K562 (cell line): ENCODE results near the gene CNDP1. TPM values are rescaled to one million over a fixed set of nuclear protein-coding genes. Genes with fewer than 3 reads are reported as not detected.

Experiments
- ARID1B ChIP-seq: fragments of 450-650 bp; IDR thresholded peaks from 2 replicates; pipeline ENCODE4 v1.6.1; 2016; ENCODE audit warnings: antibody characterized with exemption, mild to moderate bottlenecking, inconsistent platforms
- CBX1 ChIP-seq: sonication (generic); IDR thresholded peaks from 2 replicates; pipeline ENCODE4 v1.6.1; 2016; ENCODE audit warnings: antibody characterized with exemption, low read depth, mild to moderate bottlenecking
- GTF2A2 ChIP-seq: IDR thresholded peaks from 2 replicates; pipeline ENCODE4 v1.6.1; 2016; ENCODE audit warnings: mild to moderate bottlenecking, missing genetic modification characterization, missing compliant biosample characterization
- HDAC3 ChIP-seq: fragments of 450-650 bp; IDR thresholded peaks from 2 replicates; pipeline ENCODE4 v1.6.1; 2018; ENCODE audit warnings: borderline replicate concordance, mild to moderate bottlenecking, moderate library complexity; ENCODE audit not compliant: partially characterized antibody
- HOXB6 ChIP-seq: fragments of 250-450 bp; sonication (Bioruptor Pico); IDR thresholded peaks from 2 replicates; pipeline ENCODE4 v1.5.1; 2022; ENCODE audit warnings: mild to moderate bottlenecking, borderline replicate concordance
- MAFG ChIP-seq: fragments of 450-650 bp; conservative IDR thresholded peaks from 2 replicates; pipeline ENCODE4 v1.6.1; 2016; ENCODE audit warnings: missing genetic modification characterization, missing compliant biosample characterization
- MCM7 ChIP-seq, 2 experiments: fragments of 450-650 bp; IDR thresholded peaks; 2 replicates each; pipeline ENCODE4 v1.6.1; 2016 to 2018
- NFIC ChIP-seq: fragments of 450-650 bp; IDR thresholded peaks from 2 replicates; pipeline ENCODE4 v1.6.1; 2017; ENCODE audit warnings: mild to moderate bottlenecking, inconsistent platforms
- TCF7 ChIP-seq: sonication (generic); IDR thresholded peaks from 2 replicates; pipeline ENCODE4 v1.6.1; 2016; ENCODE audit warnings: antibody characterized with exemption, borderline replicate concordance
- ZNF174 ChIP-seq: fragments of 250-450 bp; sonication (Bioruptor Pico); IDR thresholded peaks from 2 replicates; pipeline ENCODE4 v1.4.0; 2020; ENCODE audit warnings: mild to moderate bottlenecking
- ZNF3 ChIP-seq: fragments of 250-450 bp; sonication (Bioruptor Pico); IDR thresholded peaks from 2 replicates; pipeline ENCODE4 v1.5.0; 2021; ENCODE audit warnings: mild to moderate bottlenecking, moderate library complexity
- ZNF347 ChIP-seq: fragments of 450-650 bp; formaldehyde crosslinking; IDR thresholded peaks from 2 replicates; pipeline ENCODE4 v1.4.0; 2020; ENCODE audit warnings: low read depth, mild to moderate bottlenecking, moderate library complexity
- ZNF384 ChIP-seq: IDR thresholded peaks from 2 replicates; pipeline ENCODE4 v1.6.1; 2012; ENCODE audit warnings: low read depth, low read length, improper control_type of control experiment
- ZNF41 ChIP-seq: fragments of 250-450 bp; sonication (Bioruptor Pico); conservative IDR thresholded peaks from 2 replicates; pipeline ENCODE4 v1.4.0; 2020; ENCODE audit warnings: mild to moderate bottlenecking
- ZNF551 ChIP-seq: fragments of 250-450 bp; sonication (Bioruptor Pico); IDR thresholded peaks from 2 replicates; pipeline ENCODE4 v1.5.0; 2021; ENCODE audit warnings: mild to moderate bottlenecking, moderate library complexity
- polyA plus RNA-seq, 8 experiments: library from polyadenylated mRNA; depleted of rRNA in 4 of 8; stranded (reverse) in 5 of 8; unstranded in 3 of 8; fragments of >200 nt; fragmentation: Nextera tagmentation in 2 of 8; fragmentation: Illumina TruSeq in 1 of 8; extraction: Ambion mirVana in 2 of 8; extraction: Trizol in 1 of 8; gene quantifications; 2 replicates each; pipeline versions ENCODE4 v1.2.1 to v1.2.3, GENCODE V29; 2011 to 2014; ENCODE audit warnings: inconsistent platforms in 1 of 8, missing spikeins in 1 of 8
- total RNA-seq, 7 experiments: library from RNA; depleted of rRNA in 6 of 7; stranded (reverse); fragments of >200 nt in 6 of 7; fragmentation: Illumina TruSeq in 2 of 7; extraction: Trizol in 2 of 7; gene quantifications; 2 replicates each; pipeline versions ENCODE4 v1.2.1 to v1.2.3, GENCODE V29; 2011 to 2021; ENCODE audit warnings: low replicate concordance in 1 of 7
- TF ChIP-seq, protein P1 (sequence below): sonication (generic); formaldehyde crosslinking; IDR thresholded peaks from 2 replicates; pipeline ENCODE4 v1.8.0; 2023; ENCODE audit warnings: missing genetic modification reagents, mild to moderate bottlenecking, borderline replicate concordance
- TF ChIP-seq, protein P2 (sequence below): sonication (generic); formaldehyde crosslinking; IDR thresholded peaks from 2 replicates; pipeline ENCODE4 v1.8.1; 2022; ENCODE audit warnings: missing genetic modification reagents
- TF ChIP-seq, protein P3 (sequence below): fragments of 450-650 bp; formaldehyde crosslinking; IDR thresholded peaks from 2 replicates; pipeline ENCODE4 v1.4.0; 2022; ENCODE audit warnings: mild to moderate bottlenecking, moderate library complexity
- TF ChIP-seq, protein P4 (sequence below), 3 experiments: fragments of 200-800 bp in 1 of 3; sonication (Bioruptor generic) in 1 of 3; sonication (generic) in 1 of 3; formaldehyde crosslinking in 1 of 3; IDR thresholded peaks; 2 replicates each; pipeline versions ENCODE4 v1.6.1 to v1.8.0; 2016 to 2022; ENCODE audit warnings: mild to moderate bottlenecking in 2 of 3, missing compliant biosample characterization in 2 of 3, missing genetic modification characterization in 2 of 3, missing genetic modification reagents in 1 of 3
- TF ChIP-seq, protein P5 (sequence below): fragments of 200-800 bp; sonication (Bioruptor generic); IDR thresholded peaks from 2 replicates; pipeline ENCODE4 v1.6.1; 2017; ENCODE audit warnings: missing genetic modification characterization, missing compliant biosample characterization

The CNDP1 gene
- total and polyA plus RNA-seq, 9 of the 15 experiments (the other 6 are each of a cell fraction or from before 2014, with no cell fraction given), result not detected

DNA sequence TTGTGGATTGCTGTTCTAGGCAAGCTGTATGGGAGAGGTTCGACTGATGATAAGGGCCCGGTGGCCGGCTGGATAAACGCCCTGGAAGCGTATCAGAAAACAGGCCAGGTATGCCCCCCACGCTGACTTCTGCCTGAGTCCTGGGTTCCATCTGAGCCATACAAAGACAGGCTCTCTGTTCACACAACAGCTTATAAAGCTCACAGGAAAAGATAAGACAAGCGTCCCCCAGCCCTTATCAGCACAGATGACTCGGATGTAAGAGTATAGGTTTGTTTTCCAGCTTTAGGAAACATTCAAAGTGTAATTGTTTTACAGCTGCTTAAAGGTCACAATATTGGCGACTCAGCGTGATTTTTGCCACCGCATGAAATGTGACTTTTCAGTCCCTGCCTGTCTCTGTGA lies 25.5 kb upstream of the CNDP1 start (continued):
- TF ChIP-seq, protein P1, sequence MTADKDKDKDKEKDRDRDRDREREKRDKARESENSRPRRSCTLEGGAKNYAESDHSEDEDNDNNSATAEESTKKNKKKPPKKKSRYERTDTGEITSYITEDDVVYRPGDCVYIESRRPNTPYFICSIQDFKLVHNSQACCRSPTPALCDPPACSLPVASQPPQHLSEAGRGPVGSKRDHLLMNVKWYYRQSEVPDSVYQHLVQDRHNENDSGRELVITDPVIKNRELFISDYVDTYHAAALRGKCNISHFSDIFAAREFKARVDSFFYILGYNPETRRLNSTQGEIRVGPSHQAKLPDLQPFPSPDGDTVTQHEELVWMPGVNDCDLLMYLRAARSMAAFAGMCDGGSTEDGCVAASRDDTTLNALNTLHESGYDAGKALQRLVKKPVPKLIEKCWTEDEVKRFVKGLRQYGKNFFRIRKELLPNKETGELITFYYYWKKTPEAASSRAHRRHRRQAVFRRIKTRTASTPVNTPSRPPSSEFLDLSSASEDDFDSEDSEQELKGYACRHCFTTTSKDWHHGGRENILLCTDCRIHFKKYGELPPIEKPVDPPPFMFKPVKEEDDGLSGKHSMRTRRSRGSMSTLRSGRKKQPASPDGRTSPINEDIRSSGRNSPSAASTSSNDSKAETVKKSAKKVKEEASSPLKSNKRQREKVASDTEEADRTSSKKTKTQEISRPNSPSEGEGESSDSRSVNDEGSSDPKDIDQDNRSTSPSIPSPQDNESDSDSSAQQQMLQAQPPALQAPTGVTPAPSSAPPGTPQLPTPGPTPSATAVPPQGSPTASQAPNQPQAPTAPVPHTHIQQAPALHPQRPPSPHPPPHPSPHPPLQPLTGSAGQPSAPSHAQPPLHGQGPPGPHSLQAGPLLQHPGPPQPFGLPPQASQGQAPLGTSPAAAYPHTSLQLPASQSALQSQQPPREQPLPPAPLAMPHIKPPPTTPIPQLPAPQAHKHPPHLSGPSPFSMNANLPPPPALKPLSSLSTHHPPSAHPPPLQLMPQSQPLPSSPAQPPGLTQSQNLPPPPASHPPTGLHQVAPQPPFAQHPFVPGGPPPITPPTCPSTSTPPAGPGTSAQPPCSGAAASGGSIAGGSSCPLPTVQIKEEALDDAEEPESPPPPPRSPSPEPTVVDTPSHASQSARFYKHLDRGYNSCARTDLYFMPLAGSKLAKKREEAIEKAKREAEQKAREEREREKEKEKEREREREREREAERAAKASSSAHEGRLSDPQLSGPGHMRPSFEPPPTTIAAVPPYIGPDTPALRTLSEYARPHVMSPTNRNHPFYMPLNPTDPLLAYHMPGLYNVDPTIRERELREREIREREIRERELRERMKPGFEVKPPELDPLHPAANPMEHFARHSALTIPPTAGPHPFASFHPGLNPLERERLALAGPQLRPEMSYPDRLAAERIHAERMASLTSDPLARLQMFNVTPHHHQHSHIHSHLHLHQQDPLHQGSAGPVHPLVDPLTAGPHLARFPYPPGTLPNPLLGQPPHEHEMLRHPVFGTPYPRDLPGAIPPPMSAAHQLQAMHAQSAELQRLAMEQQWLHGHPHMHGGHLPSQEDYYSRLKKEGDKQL, result no peak
- no peak for TF ChIP-seq NFIC
- TF ChIP-seq, protein P2, sequence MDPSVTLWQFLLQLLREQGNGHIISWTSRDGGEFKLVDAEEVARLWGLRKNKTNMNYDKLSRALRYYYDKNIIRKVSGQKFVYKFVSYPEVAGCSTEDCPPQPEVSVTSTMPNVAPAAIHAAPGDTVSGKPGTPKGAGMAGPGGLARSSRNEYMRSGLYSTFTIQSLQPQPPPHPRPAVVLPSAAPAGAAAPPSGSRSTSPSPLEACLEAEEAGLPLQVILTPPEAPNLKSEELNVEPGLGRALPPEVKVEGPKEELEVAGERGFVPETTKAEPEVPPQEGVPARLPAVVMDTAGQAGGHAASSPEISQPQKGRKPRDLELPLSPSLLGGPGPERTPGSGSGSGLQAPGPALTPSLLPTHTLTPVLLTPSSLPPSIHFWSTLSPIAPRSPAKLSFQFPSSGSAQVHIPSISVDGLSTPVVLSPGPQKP (CRISPR knock-in tag), result no peak
- no peak for TF ChIP-seq ZNF3 (CRISPR knock-in tag)
- TF ChIP-seq ZNF384, result no peak
- TF ChIP-seq TCF7, result no peak
- TF ChIP-seq MAFG (tag), result peak; percentile 63
- no peak for TF ChIP-seq MCM7 (IDR thresholded peaks at IDR 0.05)
- TF ChIP-seq, protein P3, sequence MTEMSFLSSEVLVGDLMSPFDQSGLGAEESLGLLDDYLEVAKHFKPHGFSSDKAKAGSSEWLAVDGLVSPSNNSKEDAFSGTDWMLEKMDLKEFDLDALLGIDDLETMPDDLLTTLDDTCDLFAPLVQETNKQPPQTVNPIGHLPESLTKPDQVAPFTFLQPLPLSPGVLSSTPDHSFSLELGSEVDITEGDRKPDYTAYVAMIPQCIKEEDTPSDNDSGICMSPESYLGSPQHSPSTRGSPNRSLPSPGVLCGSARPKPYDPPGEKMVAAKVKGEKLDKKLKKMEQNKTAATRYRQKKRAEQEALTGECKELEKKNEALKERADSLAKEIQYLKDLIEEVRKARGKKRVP (CRISPR knock-in tag), result no peak
- no peak for TF ChIP-seq ZNF347 (CRISPR knock-in tag)
- no peak for TF ChIP-seq GTF2A2 (tag)
- TF ChIP-seq HOXB6 (CRISPR knock-in tag), result no peak
- no peak for TF ChIP-seq ZNF41 (CRISPR knock-in tag)
- TF ChIP-seq CBX1, result no peak
- TF ChIP-seq, protein P4, sequence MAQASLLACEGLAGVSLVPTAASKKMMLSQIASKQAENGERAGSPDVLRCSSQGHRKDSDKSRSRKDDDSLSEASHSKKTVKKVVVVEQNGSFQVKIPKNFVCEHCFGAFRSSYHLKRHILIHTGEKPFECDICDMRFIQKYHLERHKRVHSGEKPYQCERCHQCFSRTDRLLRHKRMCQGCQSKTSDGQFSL (CRISPR knock-in tag; IDR thresholded peaks at IDR 0.05), result no peak
- TF ChIP-seq, protein P4 (tag; IDR thresholded peaks at IDR 0.05), result no peak
- TF ChIP-seq HDAC3, result no peak
- no peak for TF ChIP-seq ZNF174
- TF ChIP-seq, protein P5, sequence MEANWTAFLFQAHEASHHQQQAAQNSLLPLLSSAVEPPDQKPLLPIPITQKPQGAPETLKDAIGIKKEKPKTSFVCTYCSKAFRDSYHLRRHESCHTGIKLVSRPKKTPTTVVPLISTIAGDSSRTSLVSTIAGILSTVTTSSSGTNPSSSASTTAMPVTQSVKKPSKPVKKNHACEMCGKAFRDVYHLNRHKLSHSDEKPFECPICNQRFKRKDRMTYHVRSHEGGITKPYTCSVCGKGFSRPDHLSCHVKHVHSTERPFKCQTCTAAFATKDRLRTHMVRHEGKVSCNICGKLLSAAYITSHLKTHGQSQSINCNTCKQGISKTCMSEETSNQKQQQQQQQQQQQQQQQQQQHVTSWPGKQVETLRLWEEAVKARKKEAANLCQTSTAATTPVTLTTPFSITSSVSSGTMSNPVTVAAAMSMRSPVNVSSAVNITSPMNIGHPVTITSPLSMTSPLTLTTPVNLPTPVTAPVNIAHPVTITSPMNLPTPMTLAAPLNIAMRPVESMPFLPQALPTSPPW (CRISPR knock-in tag), result no peak
- no peak for TF ChIP-seq ZNF551 (CRISPR knock-in tag)
- TF ChIP-seq ARID1B, result peak; percentile 49; the same call in 1 of the 2 replicates
